GM19099 (cell line): Measurements from ENCODE around the gene PLD2.

Experiments used
- POLR2A ChIP-seq: IDR thresholded peaks from 3 replicates; pipeline ENCODE4 v1.6.1; 2011; ENCODE audit warnings: low read depth; ENCODE audit not compliant: insufficient read length; ENCODE audit errors: extremely low read depth

PLD2 gene

GRCh38 chr17:4839965-4840892, 33.3 kb downstream of the PLD2 start:
- TF ChIP-seq POLR2A: no peak

- no peak for TF ChIP-seq POLR2A
Observed at GRCh38 chr17:4840893-4841242, 33.9 kb downstream of the PLD2 start.

GRCh38 chr17:4842376-4842775, 35.4 kb downstream of the PLD2 start:
- no peak for TF ChIP-seq POLR2A

- no peak for TF ChIP-seq POLR2A
Observed at GRCh38 chr17:4843321-4844000, 36.5 kb downstream of the PLD2 start.

GRCh38 chr17:4845118-4845517, 38.2 kb downstream of the PLD2 start:
- TF ChIP-seq POLR2A: no peak

- no peak for TF ChIP-seq POLR2A
Observed at GRCh38 chr17:4846635-4847390, 39.9 kb downstream of the PLD2 start.

GRCh38 chr17:4849011-4849536, 42.1 kb downstream of the PLD2 start:
- no peak for TF ChIP-seq POLR2A

- TF ChIP-seq POLR2A: no peak
Observed at GRCh38 chr17:4850246-4850645, 43.3 kb downstream of the PLD2 start.

GRCh38 chr17:4851084-4851483, 44.1 kb downstream of the PLD2 start:
- no peak for TF ChIP-seq POLR2A

GRCh38 chr17:4852567-4853207, 45.7 kb downstream of the PLD2 start:
- no peak for TF ChIP-seq POLR2A

GRCh38 chr17:4853208-4853671, 46.3 kb downstream of the PLD2 start:
- no peak for TF ChIP-seq POLR2A

GRCh38 chr17:4854111-4854681, 47.2 kb downstream of the PLD2 start:
- no peak for TF ChIP-seq POLR2A

- TF ChIP-seq POLR2A: no peak
Observed at GRCh38 chr17:4856271-4856936, 49.5 kb downstream of the PLD2 start.

GRCh38 chr17:4856937-4857314, 50.0 kb downstream of the PLD2 start:
- TF ChIP-seq POLR2A: no peak
